Activated B cell treated with CpG ODN at 0.5 μM for 24 hours (primary cell): ENCODE data around the gene TLK1. TPM values are rescaled to one million over a fixed set of nuclear protein-coding genes. Genes with fewer than 3 reads are reported as not detected.
"Not testable (repeated sequence)": the region's sequence is repeated elsewhere in the genome, so short reads cannot be mapped to it uniquely, and the experiment has no call there.

Experiments used
- ATAC-seq: fragments of 200-7000 bp; cut with Tn5 transposase; one replicate; pipeline ENCODE4 v1.10.0; 2021; ENCODE audit warnings: low read depth, mild to moderate bottlenecking, moderate library complexity
- CTCF ChIA-PET: fragments of 350-600 bp; sonication (Branson Sonifier 250); formaldehyde crosslinking; loops from one replicate; lab custom pipeline; 2021; ENCODE audit warnings: antibody characterized with exemption; lab: Charles Lee
- POLR2A ChIA-PET: fragments of 350-600 bp; sonication (Branson Sonifier 250); formaldehyde crosslinking; loops from one replicate; lab custom pipeline; 2021; ENCODE audit warnings: antibody characterized with exemption; lab: Charles Lee
- DNase-seq: peaks from one replicate; pipeline ENCODE4 v3.0.0; 2022
- H3K27ac Mint-ChIP-seq: one replicate; pipeline ENCODE4 v1.8.0; 2020; ENCODE audit warnings: mixed read lengths
- H3K27me3 Mint-ChIP-seq: one replicate; pipeline ENCODE4 v1.8.0; 2021; ENCODE audit warnings: mixed read lengths
- H3K36me3 Mint-ChIP-seq: one replicate; pipeline ENCODE4 v1.8.0; 2021; ENCODE audit warnings: low read depth, mixed read lengths
- H3K4me1 Mint-ChIP-seq: one replicate; pipeline ENCODE4 v1.8.0; 2021; ENCODE audit warnings: mixed read lengths
- H3K4me3 Mint-ChIP-seq: one replicate; pipeline ENCODE4 v1.8.0; 2020; ENCODE audit warnings: mild to moderate bottlenecking, mixed read lengths
- H3K9me3 Mint-ChIP-seq: one replicate; pipeline ENCODE4 v1.8.0; 2020; ENCODE audit warnings: mixed read lengths
- intact Hi-C: fragments of 100-400 bp; cut with micrococcal nuclease; formaldehyde crosslinking; loops from one replicate; pipeline ENCODE4 v1.15.1; 2024
- total RNA-seq: library from RNA; stranded (reverse); gene quantifications from 2 replicates; pipeline ENCODE4 v1.2.3, GENCODE V29; 2022
- TF ChIP-seq, protein P1 (sequence below): fragments of 200-600 bp; IDR thresholded peaks from one replicate; pipeline ENCODE4 v1.8.0; 2022; ENCODE audit warnings: antibody characterized with exemption, mild to moderate bottlenecking

Gene TLK1
- total RNA-seq, 1 donor from 2014 or later, result 125 TPM

DNA sequence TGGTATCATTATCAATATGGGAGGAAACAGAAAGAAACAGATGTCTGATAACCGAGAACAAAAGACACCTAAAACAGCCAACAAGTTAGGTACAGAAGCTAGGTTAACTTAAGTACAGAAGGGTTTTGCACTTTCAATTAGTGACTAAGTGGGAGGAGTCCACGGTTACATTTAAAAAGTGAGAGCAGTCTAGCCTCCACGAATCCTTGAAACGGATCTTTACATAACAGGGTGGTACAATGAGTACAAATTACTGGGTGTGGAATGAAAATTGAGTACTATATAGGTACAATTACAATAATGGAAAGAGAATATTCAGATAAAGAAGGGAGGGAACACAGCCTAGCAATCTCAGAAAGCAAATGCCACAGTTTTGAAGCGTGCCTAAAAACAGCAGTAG lies 76.6 kb downstream of the TLK1 start:
- no peak for DNase-seq
- Mint-ChIP-seq H3K9me3 (no peaks in the 10 kb centered on the region), H3K27ac (no peak overlapping the region), H3K4me3 (no peak overlapping the region), H3K36me3 (peaks cover 37% of the 10 kb centered on the region), H3K27me3 (no peaks in the 10 kb centered on the region), H3K4me1 (peaks cover 36% of the 10 kb centered on the region)
- no peak for ATAC-seq
- intact Hi-C loops, result no loop called here
- ChIA-PET CTCF (no interaction called here), POLR2A (interaction anchor here (0.6 kb wide), 1 partner anchor 13 kb away, joined by 3 read pairs; no protein-coding TSS in a partner anchor)
- TF ChIP-seq, protein P1, sequence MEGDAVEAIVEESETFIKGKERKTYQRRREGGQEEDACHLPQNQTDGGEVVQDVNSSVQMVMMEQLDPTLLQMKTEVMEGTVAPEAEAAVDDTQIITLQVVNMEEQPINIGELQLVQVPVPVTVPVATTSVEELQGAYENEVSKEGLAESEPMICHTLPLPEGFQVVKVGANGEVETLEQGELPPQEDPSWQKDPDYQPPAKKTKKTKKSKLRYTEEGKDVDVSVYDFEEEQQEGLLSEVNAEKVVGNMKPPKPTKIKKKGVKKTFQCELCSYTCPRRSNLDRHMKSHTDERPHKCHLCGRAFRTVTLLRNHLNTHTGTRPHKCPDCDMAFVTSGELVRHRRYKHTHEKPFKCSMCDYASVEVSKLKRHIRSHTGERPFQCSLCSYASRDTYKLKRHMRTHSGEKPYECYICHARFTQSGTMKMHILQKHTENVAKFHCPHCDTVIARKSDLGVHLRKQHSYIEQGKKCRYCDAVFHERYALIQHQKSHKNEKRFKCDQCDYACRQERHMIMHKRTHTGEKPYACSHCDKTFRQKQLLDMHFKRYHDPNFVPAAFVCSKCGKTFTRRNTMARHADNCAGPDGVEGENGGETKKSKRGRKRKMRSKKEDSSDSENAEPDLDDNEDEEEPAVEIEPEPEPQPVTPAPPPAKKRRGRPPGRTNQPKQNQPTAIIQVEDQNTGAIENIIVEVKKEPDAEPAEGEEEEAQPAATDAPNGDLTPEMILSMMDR, result no peak

DNA sequence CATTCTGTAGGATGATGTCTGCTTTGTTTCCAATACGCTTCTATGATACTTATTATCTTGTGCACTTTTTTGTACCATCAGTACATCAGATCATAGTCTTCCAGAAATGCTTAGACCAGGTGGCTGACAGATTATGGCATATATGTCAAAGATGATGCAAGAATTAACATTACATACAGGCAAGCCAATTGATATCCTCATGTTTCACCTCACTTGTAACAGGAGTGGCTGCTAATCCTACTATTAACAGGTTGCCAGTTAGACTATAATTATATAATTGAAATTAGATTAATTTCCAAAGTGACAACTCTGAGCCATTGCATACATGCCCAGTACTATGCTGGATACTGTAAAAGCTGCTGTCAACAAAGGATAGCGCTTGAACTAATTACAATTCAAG lies 77.2 kb downstream of the TLK1 start:
- Mint-ChIP-seq H3K9me3 (no peaks in the 10 kb centered on the region), H3K4me1 (peaks cover 36% of the 10 kb centered on the region), H3K4me3 (no peak overlapping the region), H3K27ac (no peak overlapping the region), H3K36me3 (peaks cover 39% of the 10 kb centered on the region), H3K27me3 (no peaks in the 10 kb centered on the region)
- DNase-seq, result no peak
- ChIA-PET POLR2A (interaction anchor here (0.6 kb wide), 1 partner anchor 12 kb away, joined by 3 read pairs; no protein-coding TSS in a partner anchor), CTCF (no interaction called here)
- intact Hi-C loops, result no loop called here
- TF ChIP-seq, protein P1, result no peak
- no peak for ATAC-seq

- H3K27me3 Mint-ChIP-seq, result no peaks in the 10 kb centered on the region
- CTCF ChIA-PET, result interaction anchor here (1.0 kb wide), 1 partner anchor 335 kb away, joined by 3 read pairs; no protein-coding TSS in a partner anchor
- intact Hi-C loops, result no loop called here
- H3K36me3 Mint-ChIP-seq, result peaks cover 49% of the 10 kb centered on the region
- no peak overlapping the region for H3K4me3 Mint-ChIP-seq
- ATAC-seq (no peak), DNase-seq (no peak)
- peaks cover 27% of the 10 kb centered on the region for H3K4me1 Mint-ChIP-seq
- no peaks in the 10 kb centered on the region for H3K9me3 Mint-ChIP-seq
- TF ChIP-seq, protein P1, result no peak
- no peak overlapping the region for H3K27ac Mint-ChIP-seq
- POLR2A ChIA-PET, result no interaction called here
Measured at GRCh38 chr2:171081649-171082111, 79.0 kb downstream of the TLK1 start.

- intact Hi-C loops, result no loop called here
Measured at GRCh38 chr2:171080607-171081006, 80.1 kb downstream of the TLK1 start.

GRCh38 chr2:171076422-171076821 lies 84.3 kb downstream of the TLK1 start:
- H3K9me3 Mint-ChIP-seq, H3K4me1 Mint-ChIP-seq, H3K27ac Mint-ChIP-seq, POLR2A ChIA-PET, CTCF ChIA-PET, DNase-seq, intact Hi-C loops, ATAC-seq, H3K4me3 Mint-ChIP-seq, H3K27me3 Mint-ChIP-seq: not testable (repeated sequence)
- H3K36me3 Mint-ChIP-seq, result peaks cover 69% of the 10 kb centered on the region

More at GRCh38 chr2:171080607-171081006, 80.1 kb downstream of the TLK1 start:
- ATAC-seq (no peak), DNase-seq (no peak)
- ChIA-PET CTCF (interaction anchor here (1.0 kb wide), 1 partner anchor 336 kb away, joined by 3 read pairs; no protein-coding TSS in a partner anchor), POLR2A (no interaction called here)
- Mint-ChIP-seq H3K9me3 (no peaks in the 10 kb centered on the region), H3K4me3 (no peak overlapping the region), H3K27me3 (no peaks in the 10 kb centered on the region), H3K36me3 (peaks cover 58% of the 10 kb centered on the region), H3K27ac (no peak overlapping the region), H3K4me1 (peaks cover 21% of the 10 kb centered on the region)
- TF ChIP-seq, protein P1, result no peak

- Mint-ChIP-seq H3K27ac (no peak overlapping the region), H3K9me3 (no peaks in the 10 kb centered on the region), H3K4me1 (no peaks in the 10 kb centered on the region), H3K4me3 (no peak overlapping the region), H3K36me3 (peaks cover 69% of the 10 kb centered on the region), H3K27me3 (no peaks in the 10 kb centered on the region)
- TF ChIP-seq, protein P1, result no peak
- DNase-seq (no peak), ATAC-seq (no peak)
- POLR2A ChIA-PET, result no interaction called here
- CTCF ChIA-PET, result no interaction called here
- intact Hi-C loops, result no loop called here
Measured at GRCh38 chr2:171072164-171072563, 88.5 kb downstream of the TLK1 start.
